SK-N-SH treated with all-trans-retinoic acid at 6 μM for 48 hours (cell line): ENCODE data around the gene LMNB1.

ENCODE experiments used
- ATAC-seq: fragments of 200-7000 bp; cut with Tn5 transposase; 3 replicates; pipeline ENCODE4 v1.9.1; 2020; ENCODE audit warnings: mild to moderate bottlenecking, moderate library complexity
- ARNTL ChIP-seq: fragments of 450-650 bp; formaldehyde crosslinking; IDR thresholded peaks from 2 replicates; pipeline ENCODE4 v1.5.0; 2020; ENCODE audit warnings: low read depth, mild to moderate bottlenecking, moderate library complexity, borderline replicate concordance
- BACH2 ChIP-seq: fragments of 250-450 bp; sonication (Bioruptor Pico); IDR thresholded peaks from 2 replicates; pipeline ENCODE4 v1.9.0; 2021; ENCODE audit warnings: mild to moderate bottlenecking, borderline replicate concordance
- CREB5 ChIP-seq: fragments of 250-450 bp; sonication (Bioruptor Pico); IDR thresholded peaks from 2 replicates; pipeline ENCODE4 v1.5.1; 2020; ENCODE audit warnings: low read depth, mild to moderate bottlenecking, moderate library complexity
- CSDC2 ChIP-seq: fragments of 250-450 bp; sonication (Bioruptor Pico); IDR thresholded peaks from 2 replicates; pipeline ENCODE4 v1.5.0; 2020; ENCODE audit warnings: mild to moderate bottlenecking, moderate library complexity
- ESRRG ChIP-seq: fragments of 250-450 bp; sonication (Bioruptor Pico); IDR thresholded peaks from 2 replicates; pipeline ENCODE4 v1.6.1; 2021; ENCODE audit warnings: mild to moderate bottlenecking
- GLIS3 ChIP-seq: fragments of 250-450 bp; sonication (Bioruptor Pico); IDR thresholded peaks from 2 replicates; pipeline ENCODE4 v1.5.0; 2020; ENCODE audit warnings: mild to moderate bottlenecking, moderate library complexity
- ISL1 ChIP-seq: fragments of 250-450 bp; sonication (Bioruptor Pico); IDR thresholded peaks from 2 replicates; pipeline ENCODE4 v2.1.2; 2022; ENCODE audit warnings: mild to moderate bottlenecking, moderate library complexity
- OSR1 ChIP-seq: fragments of 250-450 bp; sonication (Bioruptor Pico); IDR thresholded peaks from 2 replicates; pipeline ENCODE4 v1.8.0; 2022; ENCODE audit warnings: moderate library complexity, mild to moderate bottlenecking, inconsistent platforms
- PATZ1 ChIP-seq: fragments of 250-450 bp; sonication (Bioruptor Pico); IDR thresholded peaks from 2 replicates; pipeline ENCODE4 v1.8.0; 2020; ENCODE audit warnings: mild to moderate bottlenecking, moderate library complexity, borderline replicate concordance
- PPARA ChIP-seq: fragments of 250-450 bp; sonication (Bioruptor Pico); IDR thresholded peaks from 2 replicates; pipeline ENCODE4 v1.5.0; 2020; ENCODE audit warnings: mild to moderate bottlenecking, borderline replicate concordance
- RARB ChIP-seq: fragments of 250-450 bp; sonication (Bioruptor Pico); IDR thresholded peaks from 2 replicates; pipeline ENCODE4 v1.8.0; 2021; ENCODE audit warnings: mild to moderate bottlenecking, moderate library complexity
- SNAI2 ChIP-seq: fragments of 250-450 bp; sonication (Bioruptor Pico); IDR thresholded peaks from 2 replicates; pipeline ENCODE4 v1.5.0; 2020; ENCODE audit warnings: mild to moderate bottlenecking, moderate library complexity
- TCF4 ChIP-seq: fragments of 250-450 bp; sonication (Bioruptor Pico); IDR thresholded peaks from 2 replicates; pipeline ENCODE4 v1.8.0; 2021; ENCODE audit warnings: mild to moderate bottlenecking, moderate library complexity, borderline replicate concordance
- TOX ChIP-seq: fragments of 250-450 bp; sonication (Bioruptor Pico); IDR thresholded peaks from 2 replicates; pipeline ENCODE4 v1.8.0; 2021; ENCODE audit warnings: mild to moderate bottlenecking, moderate library complexity, borderline replicate concordance
- ZC3H10 ChIP-seq: fragments of 250-450 bp; sonication (Bioruptor Pico); IDR thresholded peaks from 2 replicates; pipeline ENCODE4 v1.5.1; 2021; ENCODE audit warnings: mild to moderate bottlenecking, moderate library complexity
- ZFP3 ChIP-seq: fragments of 250-450 bp; sonication (Bioruptor Pico); IDR thresholded peaks from 2 replicates; pipeline ENCODE4 v1.5.0; 2020; ENCODE audit warnings: mild to moderate bottlenecking, moderate library complexity
- ZFP30 ChIP-seq: fragments of 450-650 bp; formaldehyde crosslinking; IDR thresholded peaks from 2 replicates; pipeline ENCODE4 v1.5.0; 2022; ENCODE audit warnings: mild to moderate bottlenecking, moderate library complexity
- ZNF565 ChIP-seq: fragments of 450-650 bp; formaldehyde crosslinking; conservative IDR thresholded peaks from 2 replicates; pipeline ENCODE4 v1.5.0; 2020; ENCODE audit warnings: low read depth, mild to moderate bottlenecking, moderate library complexity
- ZNF70 ChIP-seq: fragments of 450-650 bp; formaldehyde crosslinking; IDR thresholded peaks from 2 replicates; pipeline ENCODE4 v1.5.0; 2020; ENCODE audit warnings: mild to moderate bottlenecking, moderate library complexity
- TF ChIP-seq, protein P1 (sequence below): fragments of 250-450 bp; sonication (Bioruptor Pico); IDR thresholded peaks from 2 replicates; pipeline ENCODE4 v1.8.0; 2021; ENCODE audit warnings: low read depth, mild to moderate bottlenecking, moderate library complexity, borderline replicate concordance
- TF ChIP-seq, protein P2 (sequence below): fragments of 250-450 bp; sonication (Bioruptor Pico); IDR thresholded peaks from 2 replicates; pipeline ENCODE4 v1.5.1; 2021; ENCODE audit warnings: mild to moderate bottlenecking, moderate library complexity

Gene LMNB1

GRCh38 chr5:126818736-126819135 lies 41.8 kb downstream of the LMNB1 start:
- no peak for ATAC-seq
- TF ChIP-seq BACH2 (CRISPR knock-in tag) (no peak), ZFP30 (no peak), TOX (CRISPR knock-in tag) (no peak), OSR1 (no peak), SNAI2 (no peak), CSDC2 (CRISPR knock-in tag) (no peak), ARNTL (CRISPR knock-in tag) (no peak), ZNF565 (CRISPR knock-in tag) (no peak), ZFP3 (CRISPR knock-in tag) (no peak), PATZ1 (CRISPR knock-in tag) (no peak), ESRRG (CRISPR knock-in tag) (no peak), GLIS3 (CRISPR knock-in tag) (no peak), ZC3H10 (CRISPR knock-in tag) (no peak), TCF4 (CRISPR knock-in tag) (no peak), PPARA (CRISPR knock-in tag) (no peak)
- TF ChIP-seq, protein P1, sequence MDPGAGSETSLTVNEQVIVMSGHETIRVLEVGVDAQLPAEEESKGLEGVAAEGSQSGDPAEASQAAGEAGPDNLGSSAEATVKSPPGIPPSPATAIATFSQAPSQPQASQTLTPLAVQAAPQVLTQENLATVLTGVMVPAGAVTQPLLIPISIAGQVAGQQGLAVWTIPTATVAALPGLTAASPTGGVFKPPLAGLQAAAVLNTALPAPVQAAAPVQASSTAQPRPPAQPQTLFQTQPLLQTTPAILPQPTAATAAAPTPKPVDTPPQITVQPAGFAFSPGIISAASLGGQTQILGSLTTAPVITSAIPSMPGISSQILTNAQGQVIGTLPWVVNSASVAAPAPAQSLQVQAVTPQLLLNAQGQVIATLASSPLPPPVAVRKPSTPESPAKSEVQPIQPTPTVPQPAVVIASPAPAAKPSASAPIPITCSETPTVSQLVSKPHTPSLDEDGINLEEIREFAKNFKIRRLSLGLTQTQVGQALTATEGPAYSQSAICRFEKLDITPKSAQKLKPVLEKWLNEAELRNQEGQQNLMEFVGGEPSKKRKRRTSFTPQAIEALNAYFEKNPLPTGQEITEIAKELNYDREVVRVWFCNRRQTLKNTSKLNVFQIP (CRISPR knock-in tag), result no peak

DNA sequence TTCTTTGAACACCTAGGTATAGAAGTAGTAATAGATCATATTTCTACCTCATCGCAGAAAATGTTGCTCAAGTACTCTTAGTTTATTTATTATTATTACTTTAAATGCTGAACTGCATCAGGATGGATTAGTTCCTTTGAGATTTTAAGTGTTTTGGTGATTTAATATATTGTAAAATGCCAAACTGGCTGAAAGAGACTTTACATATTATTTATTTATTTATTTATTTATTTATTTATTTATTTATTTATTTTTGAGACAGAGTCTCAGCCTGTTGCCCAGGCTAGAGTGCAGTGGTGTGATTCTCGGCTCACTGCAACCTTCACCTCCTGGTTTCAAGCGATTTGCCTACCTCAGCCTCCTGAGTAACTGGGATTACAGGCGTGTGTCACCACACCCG lies 42.3 kb downstream of the LMNB1 start:
- no peak for ATAC-seq
- TF ChIP-seq ISL1 (CRISPR knock-in tag) (no peak), ARNTL (CRISPR knock-in tag) (no peak), BACH2 (CRISPR knock-in tag) (no peak), ZNF565 (CRISPR knock-in tag) (no peak)

- no peak for ATAC-seq
- TF ChIP-seq OSR1 (no peak), BACH2 (CRISPR knock-in tag) (no peak), PATZ1 (CRISPR knock-in tag) (no peak), ESRRG (CRISPR knock-in tag) (no peak), ARNTL (CRISPR knock-in tag) (no peak), PPARA (CRISPR knock-in tag) (no peak), SNAI2 (no peak), ISL1 (CRISPR knock-in tag) (no peak)
- TF ChIP-seq, protein P2, sequence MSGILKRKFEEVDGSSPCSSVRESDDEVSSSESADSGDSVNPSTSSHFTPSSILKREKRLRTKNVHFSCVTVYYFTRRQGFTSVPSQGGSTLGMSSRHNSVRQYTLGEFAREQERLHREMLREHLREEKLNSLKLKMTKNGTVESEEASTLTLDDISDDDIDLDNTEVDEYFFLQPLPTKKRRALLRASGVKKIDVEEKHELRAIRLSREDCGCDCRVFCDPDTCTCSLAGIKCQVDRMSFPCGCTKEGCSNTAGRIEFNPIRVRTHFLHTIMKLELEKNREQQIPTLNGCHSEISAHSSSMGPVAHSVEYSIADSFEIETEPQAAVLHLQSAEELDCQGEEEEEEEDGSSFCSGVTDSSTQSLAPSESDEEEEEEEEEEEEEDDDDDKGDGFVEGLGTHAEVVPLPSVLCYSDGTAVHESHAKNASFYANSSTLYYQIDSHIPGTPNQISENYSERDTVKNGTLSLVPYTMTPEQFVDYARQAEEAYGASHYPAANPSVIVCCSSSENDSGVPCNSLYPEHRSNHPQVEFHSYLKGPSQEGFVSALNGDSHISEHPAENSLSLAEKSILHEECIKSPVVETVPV (CRISPR knock-in tag), result no peak
These were observed 49.8 kb downstream of the LMNB1 start for GRCh38 chr5:126826619-126827215.

- no peak for ATAC-seq
- no peak for TF ChIP-seq SNAI2
- no peak for TF ChIP-seq ESRRG (CRISPR knock-in tag)
- no peak for TF ChIP-seq RARB (CRISPR knock-in tag)
- TF ChIP-seq TOX (CRISPR knock-in tag), result no peak
- TF ChIP-seq ISL1 (CRISPR knock-in tag), result no peak
- no peak for TF ChIP-seq PPARA (CRISPR knock-in tag)
- TF ChIP-seq CSDC2 (CRISPR knock-in tag), result no peak
- TF ChIP-seq ZNF70 (CRISPR knock-in tag), result no peak
- TF ChIP-seq, protein P1 (CRISPR knock-in tag), result no peak
- no peak for TF ChIP-seq CREB5 (CRISPR knock-in tag)
- TF ChIP-seq TCF4 (CRISPR knock-in tag), result no peak
- TF ChIP-seq ARNTL (CRISPR knock-in tag), result no peak
These were observed 52.2 kb downstream of the LMNB1 start for GRCh38 chr5:126829098-126829497.
